Epidermal melanocyte (primary cell): ENCODE results near the gene CR1L.
"Not testable (repeated sequence)": the region's sequence is repeated elsewhere in the genome, so short reads cannot be mapped to it uniquely, and the experiment has no call there.

Source experiments
- DNase-seq: peaks from one replicate; pipeline ENCODE4 v3.0.0; 2011; ENCODE audit warnings: low spot score; ENCODE audit not compliant: insufficient read length

Gene CR1L

DNA sequence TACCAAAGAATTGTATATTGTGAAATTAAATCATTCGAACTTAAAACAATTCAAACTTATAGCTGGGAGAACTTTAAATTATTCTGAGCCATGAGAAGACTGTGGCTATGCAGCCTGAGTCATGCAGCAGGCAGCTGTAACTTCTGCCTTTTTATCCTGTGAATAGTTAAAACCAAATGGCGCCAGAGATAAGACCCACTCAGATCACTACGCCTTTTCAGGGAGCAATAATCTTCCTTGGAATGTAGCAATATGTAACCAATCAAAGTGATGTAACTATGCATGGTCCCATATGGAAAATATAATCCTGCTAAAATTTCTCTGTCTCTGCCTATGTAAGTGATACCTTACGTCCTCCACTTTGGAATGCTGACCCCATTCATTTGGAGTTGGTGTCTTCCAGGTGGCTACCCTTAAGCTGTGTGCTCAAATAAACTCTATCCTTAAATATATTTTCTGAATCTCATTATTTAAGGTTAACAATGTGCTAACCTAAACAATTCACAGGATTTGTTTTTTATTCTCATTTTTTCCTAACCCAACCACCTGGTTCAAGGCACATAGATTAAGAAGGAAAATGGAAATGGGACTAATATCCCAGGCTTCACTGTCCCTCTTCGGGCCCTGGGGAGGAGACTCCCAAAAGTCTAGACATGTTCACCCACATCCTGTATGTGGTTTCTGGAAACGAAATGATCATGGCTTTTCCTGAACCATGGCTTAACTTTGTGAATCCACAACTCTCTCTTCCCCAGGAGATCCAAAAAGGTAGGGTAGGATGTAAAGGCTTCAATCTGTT lies 35.9 kb downstream of the CR1L start:
- not testable (repeated sequence) for DNase-seq

DNA sequence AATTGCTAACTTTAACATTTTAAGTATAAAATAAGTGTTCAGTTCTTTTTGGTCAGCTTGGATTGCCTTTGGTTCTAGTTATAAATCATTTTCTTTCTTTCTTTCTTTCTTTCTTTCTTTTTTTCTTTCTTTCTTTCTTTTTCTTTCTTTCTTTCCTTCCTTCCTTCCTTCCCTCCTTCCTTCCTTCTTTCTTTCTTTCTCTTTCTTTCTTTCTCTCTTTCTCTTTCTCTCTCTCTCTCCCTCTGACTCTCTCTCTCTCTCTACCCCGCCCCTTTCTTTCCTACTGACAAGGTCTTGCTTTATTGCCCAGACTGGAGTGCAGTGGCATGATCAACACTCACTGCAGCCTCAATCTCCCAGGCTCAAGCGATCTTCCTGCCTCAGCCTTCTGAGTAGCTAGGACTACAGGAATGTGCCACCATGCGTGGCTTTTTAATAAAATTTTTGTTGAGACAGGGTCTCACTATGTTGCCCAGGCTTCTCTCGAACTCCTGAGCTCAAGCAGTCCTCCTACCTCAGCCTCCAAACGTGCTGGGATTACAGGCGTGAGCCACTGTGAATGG lies 38.0 kb downstream of the CR1L start:
- DNase-seq: not testable (repeated sequence)

DNA sequence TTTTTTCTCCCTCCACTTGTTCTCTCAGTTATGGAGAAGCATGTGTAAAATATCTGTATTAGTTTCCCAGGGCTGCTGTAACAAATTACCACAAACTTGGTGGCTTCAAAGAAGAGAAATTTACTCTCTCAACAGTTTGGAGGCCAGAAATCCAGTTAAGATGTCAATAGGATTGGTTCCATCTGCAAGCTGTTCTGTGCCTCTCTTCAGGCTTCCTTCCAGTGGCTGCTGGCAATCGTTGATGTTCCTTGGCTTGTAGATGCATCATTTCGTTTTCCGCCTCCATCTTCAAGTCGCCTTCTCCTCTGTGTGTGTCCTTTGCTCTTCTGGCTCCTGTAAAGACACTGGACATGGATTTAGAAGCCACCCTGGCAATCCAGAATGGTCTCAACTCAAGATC lies 45.6 kb downstream of the CR1L start:
- not testable (repeated sequence) for DNase-seq

DNA sequence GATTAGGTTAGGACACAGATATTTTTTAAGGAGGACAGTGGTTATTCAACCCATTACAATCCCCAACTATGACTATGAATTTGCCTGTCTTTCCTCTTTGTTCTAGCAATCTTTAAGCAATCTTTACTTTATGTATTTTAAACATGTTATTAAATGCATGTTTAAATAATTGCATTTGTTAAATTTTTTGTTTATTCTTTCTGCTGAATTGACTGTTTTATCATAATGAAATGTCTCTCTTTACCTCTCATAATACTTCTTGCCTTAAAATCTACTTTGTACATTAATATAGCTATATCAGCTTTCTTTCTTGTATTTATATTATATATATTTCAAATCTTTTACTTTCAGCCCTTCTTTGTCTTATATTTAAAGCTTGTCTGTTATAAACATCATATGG lies 46.1 kb downstream of the CR1L start:
- no peak for DNase-seq

DNA sequence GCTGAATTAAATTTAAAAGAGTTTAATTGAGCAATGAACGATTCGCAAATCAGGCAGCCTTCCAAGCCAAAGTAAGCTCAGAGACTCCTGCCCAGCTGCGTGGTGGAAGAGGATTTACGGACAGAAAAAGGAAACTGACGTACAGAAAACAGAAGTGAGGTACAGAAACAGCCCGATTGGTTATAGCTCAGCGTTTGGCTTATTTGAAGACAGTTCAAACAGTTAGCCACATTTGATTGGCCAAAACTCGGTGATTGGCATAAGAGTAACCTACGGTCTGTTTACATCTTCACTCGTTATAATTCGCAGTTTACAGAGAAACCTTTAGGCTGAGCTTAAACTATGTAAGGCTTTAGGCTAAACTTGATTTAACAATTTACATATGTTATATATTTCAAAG lies 46.9 kb downstream of the CR1L start:
- DNase-seq: no peak

DNA sequence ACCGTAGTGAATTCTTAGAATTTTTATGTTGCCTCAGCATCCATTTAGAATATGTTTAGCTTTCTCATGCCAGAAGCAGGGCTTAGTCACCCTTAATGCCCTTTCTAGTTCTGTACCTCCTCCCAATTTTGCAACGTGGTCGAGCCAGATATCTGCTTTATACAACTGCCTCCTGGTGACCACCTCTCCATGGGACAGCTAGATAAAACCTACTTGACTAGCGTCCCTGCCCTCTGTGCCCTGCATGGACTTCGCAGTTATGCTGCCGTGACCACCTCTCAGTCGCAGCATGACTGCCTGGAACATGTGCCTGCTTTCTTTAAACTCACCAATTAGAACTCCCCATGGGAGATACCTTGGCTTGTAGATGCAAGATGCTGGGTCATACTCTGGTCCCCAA lies 47.4 kb downstream of the CR1L start:
- not testable (repeated sequence) for DNase-seq

DNA sequence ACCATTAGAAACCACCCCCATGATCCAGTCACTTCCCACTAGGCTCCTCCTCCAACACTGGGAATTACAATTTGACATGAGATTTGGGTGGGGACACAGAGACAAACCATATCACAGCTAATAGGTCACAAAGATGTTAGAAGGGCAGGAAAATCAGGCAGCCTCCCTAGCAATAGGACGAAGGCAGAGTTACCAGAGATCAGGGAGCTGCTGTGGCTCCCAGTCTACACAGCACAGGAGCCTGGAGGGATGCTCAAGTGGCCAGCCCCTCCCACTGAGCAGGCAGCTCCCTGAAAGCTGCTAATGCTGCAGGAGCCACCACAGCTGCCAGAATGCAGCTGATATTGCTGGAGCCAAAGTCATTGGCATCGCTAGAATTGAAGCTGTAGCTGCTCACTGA lies 51.0 kb downstream of the CR1L start:
- DNase-seq: no peak

DNA sequence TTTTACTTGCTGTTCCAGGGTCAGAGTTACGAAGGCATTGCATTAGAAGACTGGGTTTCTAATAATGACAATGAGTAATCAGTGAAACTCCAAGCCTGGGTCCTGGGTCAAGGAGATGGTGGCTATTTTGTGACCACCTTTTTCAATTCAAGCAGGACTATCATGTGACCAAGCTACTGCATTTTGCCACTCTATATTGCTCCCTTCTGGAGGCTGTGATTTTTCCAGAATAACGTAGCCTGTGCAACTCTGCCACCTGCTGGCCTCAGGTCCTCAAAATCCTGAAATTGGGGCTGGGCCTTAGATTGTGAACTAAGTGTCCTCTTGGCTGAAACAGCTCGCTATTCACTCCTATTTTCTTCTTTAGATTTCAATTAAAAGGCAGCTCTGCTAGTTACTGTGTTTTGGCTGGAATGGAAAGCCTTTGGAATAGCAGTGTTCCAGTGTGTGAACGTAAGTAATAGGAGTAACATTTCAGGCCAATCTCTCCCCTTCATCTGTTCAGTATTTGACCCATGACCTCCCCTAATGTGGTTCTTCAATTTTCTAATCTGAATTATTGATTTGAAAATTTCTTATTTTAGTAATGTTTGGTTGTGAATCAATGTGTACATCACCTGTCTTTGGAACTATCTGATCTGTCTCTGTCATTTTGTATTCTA lies 54.0 kb downstream of the CR1L start:
- DNase-seq: no peak

DNA sequence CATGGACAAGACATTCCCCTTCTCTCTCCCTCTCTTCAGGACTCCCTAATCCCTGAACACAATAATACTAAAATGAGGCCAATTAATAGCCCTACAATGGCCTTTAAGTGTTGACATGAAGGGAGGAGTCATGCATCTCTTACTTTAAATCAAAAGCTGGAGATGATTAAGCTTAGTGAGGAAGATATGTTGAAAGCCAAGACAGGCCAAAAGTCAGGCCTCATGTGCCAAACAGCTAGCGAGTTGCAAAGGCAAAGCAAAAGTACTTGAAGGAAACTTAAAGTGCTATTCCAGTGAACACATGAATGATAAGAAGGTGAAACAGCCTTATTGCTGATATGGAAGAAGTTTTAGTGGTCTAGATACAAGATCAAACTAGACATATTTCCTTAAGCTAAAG lies 57.4 kb downstream of the CR1L start:
- no peak for DNase-seq

DNA sequence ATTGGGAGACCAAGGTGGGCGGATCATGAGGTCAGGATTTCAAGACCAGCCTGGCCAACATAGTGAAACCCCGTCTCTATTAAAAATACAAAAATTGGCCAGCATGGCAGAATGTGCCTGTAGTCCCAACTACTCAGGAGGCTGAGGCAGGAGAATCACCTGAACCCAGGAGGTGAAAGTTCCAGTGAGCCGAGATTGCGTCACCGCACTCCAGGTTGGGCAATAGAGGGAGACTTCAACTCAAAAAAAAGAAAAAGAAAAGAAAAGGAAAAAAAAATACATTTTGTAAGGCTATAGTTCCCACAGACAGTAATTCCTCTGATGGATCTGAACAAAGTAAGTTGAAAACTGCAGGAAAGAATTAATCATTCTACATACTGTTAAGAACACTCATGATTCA lies 58.8 kb downstream of the CR1L start:
- DNase-seq: no peak

DNA sequence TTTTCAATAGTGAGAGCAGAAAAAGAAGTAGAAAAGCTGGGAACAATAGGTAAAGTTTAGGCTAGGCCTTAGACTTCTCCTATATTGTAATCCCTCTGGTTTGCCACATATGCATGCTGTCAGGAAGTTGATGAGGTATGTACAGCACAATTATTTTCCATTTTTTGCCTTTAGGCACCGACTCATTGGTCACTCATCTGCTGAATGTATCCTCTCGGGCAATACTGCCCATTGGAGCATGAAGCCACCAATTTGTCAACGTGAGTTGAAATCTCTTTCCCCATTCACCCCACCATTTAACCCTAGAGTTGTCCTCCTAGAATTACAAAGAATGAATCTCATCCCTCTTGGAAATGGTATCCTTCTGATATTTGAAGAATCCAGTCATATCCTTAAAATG lies 63.1 kb downstream of the CR1L start:
- DNase-seq: not testable (repeated sequence)

DNA sequence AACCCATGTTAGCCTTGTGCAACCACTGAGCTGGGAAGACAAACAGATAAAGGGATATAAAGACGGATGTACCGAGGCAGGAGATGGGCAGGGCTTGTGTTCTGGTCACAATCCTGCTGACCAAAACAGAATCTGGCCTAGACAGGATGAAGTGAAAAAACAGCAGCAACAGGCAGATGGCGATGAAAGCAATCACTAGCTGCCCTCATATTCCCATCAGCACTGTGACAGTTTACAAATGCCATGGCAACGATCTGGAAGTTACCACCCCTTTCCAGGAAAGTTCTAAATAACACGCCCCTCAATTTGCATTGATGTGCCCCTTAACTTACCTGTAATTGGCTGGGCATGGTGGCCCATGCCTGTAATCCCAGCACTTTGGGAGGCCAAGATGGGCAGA lies 66.4 kb downstream of the CR1L start:
- DNase-seq: no peak

DNA sequence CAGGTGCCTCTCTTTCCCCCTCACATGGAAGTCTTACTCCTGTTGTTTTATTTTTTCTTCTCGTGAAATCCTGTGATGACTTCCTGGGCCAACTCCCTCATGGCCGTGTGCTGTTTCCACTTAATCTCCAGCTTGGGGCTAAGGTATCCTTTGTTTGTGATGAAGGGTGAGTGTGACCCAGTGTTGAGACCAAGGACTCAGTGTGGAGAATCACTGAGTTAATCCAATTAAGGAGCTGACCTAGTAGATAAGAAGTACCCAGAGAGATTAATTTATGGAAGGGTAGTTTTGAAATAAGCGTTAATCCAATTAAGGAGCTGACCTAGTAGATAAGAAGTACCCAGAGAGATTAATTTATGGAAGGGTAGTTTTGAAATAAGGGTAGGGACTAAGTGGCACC lies 67.8 kb downstream of the CR1L start:
- DNase-seq: not testable (repeated sequence)

DNA sequence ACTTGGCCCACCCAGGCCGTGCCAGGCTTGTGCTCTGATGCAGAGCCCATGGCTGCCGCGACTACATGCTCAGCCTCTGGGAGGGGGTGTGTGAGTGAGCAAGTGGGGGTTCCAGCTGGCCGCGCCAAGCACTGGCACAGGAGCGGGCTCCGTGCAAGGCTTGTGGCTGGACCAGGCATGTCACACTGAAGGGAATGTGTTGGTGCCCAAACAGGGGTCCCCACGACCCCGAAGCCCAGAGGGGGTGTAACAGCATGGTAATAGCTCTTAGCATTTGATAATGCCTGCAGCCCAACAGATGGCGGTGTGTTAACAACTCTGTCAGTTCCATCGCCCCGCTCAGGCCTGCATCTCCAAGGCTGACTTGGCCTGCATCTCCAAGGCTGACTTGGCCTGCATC lies 68.6 kb downstream of the CR1L start:
- DNase-seq: no peak

DNA sequence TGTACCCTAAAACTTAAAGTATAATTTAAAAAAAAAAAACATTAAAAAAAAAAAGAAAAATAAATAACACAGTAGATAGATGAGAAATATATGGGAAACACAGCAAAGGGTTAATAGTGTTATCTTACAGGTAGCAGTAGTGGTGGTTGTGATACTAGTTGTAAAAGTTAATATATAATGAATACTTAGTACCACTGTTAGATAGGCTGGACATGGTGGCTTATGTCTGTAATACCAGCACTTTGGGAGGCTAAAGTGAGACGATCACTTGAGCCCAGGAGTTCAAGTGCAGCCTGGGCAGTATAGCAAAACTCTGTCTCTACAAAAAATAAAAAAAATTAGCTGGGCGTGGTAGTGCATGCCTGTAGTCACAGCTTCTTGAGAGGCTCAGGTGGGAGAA lies 74.3 kb downstream of the CR1L start:
- no peak for DNase-seq

DNA sequence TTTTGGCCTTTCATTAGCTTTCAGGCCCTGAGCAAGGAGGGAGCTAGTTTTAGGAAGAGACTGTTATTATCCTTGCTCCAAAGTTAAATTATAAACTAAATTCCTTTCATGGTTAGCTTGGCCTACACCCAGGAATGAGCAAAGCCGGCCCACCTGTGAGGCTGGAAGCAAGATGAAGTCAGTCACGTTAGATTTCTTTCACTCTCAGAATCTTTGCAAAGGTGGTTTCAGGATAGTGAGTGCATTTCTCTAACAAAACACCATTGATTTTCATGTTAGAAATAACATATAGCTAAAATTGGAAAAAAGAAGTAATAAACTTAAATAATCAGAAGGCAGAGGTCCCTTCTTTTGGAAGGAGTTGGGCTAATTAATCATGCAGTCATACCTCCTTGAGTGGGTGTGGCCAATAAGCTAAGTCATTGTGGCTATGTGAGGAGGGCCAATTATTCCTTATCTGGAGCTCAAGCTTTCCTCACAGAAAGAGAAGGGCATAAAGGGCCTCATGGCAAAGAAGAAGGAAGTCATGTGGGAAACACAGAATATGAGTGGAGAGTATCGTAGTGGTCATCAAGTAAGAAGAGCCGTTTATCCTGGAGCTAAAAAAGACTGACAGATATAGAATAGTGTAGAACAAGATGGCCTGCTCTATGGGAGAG lies 83.4 kb downstream of the CR1L start:
- DNase-seq: not testable (repeated sequence)

DNA sequence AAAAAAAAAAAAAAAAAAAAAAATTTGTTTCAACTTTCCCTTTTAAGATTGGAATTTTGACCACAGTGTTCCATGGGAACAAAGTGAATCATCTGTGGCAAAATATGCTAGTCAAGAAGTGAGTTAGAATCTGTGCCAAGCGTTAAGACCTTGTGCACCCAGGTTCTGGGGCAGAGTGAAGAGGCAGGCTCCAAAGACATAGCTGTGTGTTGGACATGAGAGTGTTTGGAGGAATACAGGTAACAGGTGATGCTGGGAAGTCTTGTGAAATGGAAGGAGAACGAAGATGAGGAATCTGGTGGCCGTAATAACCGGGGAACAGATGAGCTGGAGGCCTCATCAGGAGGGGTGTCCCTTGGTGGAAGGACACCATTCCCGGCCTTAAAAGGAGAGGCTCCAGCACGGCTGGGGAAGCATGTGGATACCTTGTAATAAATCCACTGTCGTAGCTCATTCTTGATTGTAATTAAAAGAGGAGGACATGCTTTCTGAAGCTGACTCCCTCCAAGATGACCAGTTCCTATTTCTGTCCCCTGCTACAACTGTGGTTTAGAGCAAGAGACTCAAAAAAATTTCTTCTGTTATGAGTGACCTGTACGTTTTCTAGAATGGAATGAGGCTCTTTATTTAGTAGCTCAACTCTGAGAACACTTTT lies 92.7 kb downstream of the CR1L start:
- DNase-seq: not testable (repeated sequence)

DNA sequence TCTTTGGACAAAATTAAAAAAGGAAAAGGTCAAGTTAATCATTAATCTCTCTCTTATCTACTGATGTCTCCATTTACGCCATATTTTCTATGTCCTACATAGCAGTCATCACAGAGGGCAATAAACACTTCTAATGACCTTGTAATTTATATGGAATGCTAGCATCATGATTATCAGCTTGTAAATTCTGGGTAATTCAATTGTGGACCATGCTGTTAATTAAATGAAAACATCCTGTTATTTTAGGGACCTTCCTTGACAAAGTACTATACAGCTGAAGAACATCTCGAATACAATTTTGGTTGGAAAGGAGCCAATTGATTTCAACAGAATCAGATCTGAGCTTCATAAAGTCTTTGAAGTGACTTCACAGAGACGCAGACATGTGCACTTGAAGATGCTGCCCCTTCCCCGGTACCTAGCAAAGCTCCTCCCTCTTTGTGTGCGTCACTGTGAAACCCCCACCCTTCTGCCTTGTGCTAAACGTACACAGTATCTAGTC lies 93.3 kb downstream of the CR1L start:
- not testable (repeated sequence) for DNase-seq

DNA sequence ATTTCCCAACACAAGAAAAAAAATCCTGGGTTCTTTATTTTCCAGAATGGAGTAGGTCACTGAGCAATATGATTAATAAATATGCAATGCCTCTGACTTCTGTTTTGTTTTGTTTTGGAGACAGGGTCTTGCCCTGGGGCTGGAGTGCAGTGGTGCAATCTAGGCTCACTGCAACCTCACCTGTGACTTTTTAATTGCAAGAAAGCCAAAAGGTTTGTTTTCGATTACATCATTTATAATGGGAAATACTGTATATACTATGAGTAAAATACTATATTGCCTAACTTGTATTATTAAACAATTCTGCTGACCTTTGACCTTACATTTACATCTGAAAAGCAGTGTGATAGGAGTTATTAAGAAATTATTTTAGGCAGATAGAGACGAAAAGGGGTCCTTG lies 95.3 kb downstream of the CR1L start:
- DNase-seq: no peak

DNA sequence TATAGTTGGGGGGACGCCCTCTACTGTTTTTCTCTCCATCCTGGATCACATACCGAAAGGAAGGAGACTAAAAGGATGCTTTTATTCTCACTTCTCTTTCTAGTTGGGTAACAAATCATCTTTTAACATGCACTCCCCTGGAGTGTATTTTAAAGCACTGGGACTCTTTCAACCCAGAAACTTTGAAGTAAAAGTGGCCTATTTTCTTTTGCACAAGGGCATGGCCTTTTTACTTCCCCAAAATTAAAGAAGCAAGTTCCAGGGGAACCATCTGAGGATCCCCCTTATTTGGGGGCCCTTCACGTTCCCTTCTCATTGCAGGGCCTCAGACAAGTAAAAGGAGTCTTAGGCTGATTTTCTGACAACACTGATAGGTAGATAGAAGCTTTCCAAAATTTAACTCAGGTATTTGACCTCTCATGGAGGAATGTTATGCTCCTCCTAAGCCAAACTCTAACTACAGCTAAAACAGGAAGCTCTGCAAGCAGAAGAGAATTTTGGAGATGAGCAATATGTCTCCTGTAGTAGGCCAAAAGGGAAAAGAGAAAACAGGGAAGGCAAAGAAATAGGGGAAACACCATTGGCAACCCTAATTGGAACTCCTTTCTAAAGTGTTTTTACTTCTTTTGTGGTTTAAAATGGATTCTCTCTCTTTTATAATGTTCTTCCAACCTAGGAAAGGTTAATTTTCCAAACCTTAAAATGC lies 98.1 kb downstream of the CR1L start:
- DNase-seq: no peak

DNA sequence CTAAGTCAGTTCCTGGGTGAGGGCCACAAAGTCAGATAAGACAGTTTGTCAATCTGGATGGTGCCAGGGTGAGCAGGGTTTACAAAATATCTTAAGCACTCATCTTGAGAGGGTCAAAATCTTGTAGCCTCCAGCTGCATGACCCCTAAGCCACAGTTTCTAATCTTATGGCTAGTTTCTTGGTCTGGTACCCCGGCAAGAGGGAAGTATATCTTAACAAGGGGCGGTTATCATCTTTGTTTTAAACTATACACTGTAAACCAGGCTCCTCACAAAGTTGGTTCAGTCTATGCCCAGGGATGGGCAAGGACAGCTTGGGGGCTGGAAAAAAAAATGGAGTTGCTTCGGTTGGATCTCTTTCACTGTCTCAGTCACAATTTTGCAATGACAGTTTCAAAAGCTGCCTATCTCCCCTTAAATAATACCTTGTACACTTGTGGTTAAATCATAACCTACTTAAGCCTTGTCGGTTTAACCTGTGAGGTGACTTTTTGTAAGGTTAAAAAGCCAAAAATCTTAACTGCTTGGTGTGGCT lies 99.1 kb downstream of the CR1L start:
- DNase-seq: no peak
